Activated CD4-positive, alpha-beta T cell treated with anti-CD3 and anti-CD28 coated beads, Interleukin-2, amount 10 ng/mL, durations not matched to agents 7 days and 5 days (primary cell): Measurements from ENCODE around the gene ADK. TPM values are rescaled to one million over a fixed set of nuclear protein-coding genes. Genes with fewer than 3 reads are reported as not detected.
"Not testable (repeated sequence)": the region's sequence is repeated elsewhere in the genome, so short reads cannot be mapped to it uniquely, and the experiment has no call there.

Experiments used
- CTCF ChIA-PET: fragments of 350-600 bp; sonication (Branson Sonifier 250); formaldehyde crosslinking; loops from one replicate; lab custom pipeline; 2021; ENCODE audit warnings: antibody characterized with exemption; lab: Charles Lee
- POLR2A ChIA-PET: fragments of 350-600 bp; sonication (Branson Sonifier 250); formaldehyde crosslinking; loops from one replicate; lab custom pipeline; 2021; ENCODE audit warnings: antibody characterized with exemption; lab: Charles Lee
- DNase-seq: peaks from one replicate; pipeline ENCODE4 v3.0.0-alpha.2; 2020
- H3K27ac Mint-ChIP-seq: one replicate; pipeline ENCODE4 v1.8.0; 2021; ENCODE audit warnings: mild to moderate bottlenecking, moderate library complexity, mixed read lengths
- H3K27me3 Mint-ChIP-seq: one replicate; pipeline ENCODE4 v1.8.0; 2021; ENCODE audit warnings: mixed read lengths
- H3K36me3 Mint-ChIP-seq: one replicate; pipeline ENCODE4 v1.8.0; 2021; ENCODE audit warnings: low read depth, mixed read lengths
- H3K4me1 Mint-ChIP-seq: one replicate; pipeline ENCODE4 v1.8.0; 2021; ENCODE audit warnings: mixed read lengths
- H3K4me3 Mint-ChIP-seq: one replicate; pipeline ENCODE4 v1.8.0; 2021; ENCODE audit warnings: mild to moderate bottlenecking, moderate library complexity, mixed read lengths
- H3K9me3 Mint-ChIP-seq: one replicate; pipeline ENCODE4 v1.8.0; 2021; ENCODE audit warnings: mixed read lengths
- total RNA-seq, 2 experiments: library from RNA; stranded (reverse); gene quantifications; one replicate each; pipeline ENCODE4 v1.2.3, GENCODE V29; 2021

Gene ADK
- total RNA-seq, 2 experiments from 2014 or later, result 36.8 to 38.5 TPM

DNA sequence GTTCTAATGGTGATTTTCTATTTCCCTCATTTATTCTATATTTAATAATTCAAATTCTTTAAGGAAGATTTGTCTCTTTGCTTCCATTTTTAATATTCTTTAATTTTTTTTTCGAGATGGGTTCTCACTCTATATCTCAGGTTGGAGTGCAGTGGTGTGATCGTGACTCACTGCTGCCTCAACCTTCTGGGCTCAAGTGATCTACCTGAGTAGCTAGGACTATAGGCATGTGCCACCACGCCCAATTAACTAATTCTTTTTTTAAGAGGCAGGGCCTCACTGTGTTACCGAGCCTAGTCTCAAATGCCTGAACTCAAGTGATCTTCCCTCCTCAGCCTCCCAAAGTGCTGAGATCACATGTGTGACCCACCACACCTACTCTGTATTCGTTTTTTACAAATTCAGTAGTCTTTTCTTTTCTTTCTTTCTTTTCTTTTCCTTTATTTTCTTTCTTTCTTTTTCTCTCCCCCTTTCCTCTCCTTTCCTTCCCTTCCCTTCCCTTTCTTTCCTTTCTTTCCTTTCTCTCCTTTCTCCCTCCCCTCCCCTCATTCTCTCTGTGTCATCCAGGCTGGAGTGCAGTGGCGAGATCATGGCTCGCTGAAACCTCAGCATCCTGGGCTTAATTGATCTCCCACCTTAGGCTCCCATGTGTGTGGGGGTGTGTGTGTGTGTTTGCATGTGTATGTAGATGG, 323.1 kb downstream of the ADK start:
- CTCF ChIA-PET, result no interaction called here
- H3K9me3 Mint-ChIP-seq, result peaks cover 3% of the 10 kb centered on the region
- H3K27me3 Mint-ChIP-seq, result no peaks in the 10 kb centered on the region
- H3K4me1 Mint-ChIP-seq, result no peaks in the 10 kb centered on the region
- DNase-seq, result no peak
- no peak overlapping the region for H3K4me3 Mint-ChIP-seq
- POLR2A ChIA-PET, result no interaction called here
- no peak overlapping the region for H3K27ac Mint-ChIP-seq
- peaks cover 9% of the 10 kb centered on the region for H3K36me3 Mint-ChIP-seq

DNA sequence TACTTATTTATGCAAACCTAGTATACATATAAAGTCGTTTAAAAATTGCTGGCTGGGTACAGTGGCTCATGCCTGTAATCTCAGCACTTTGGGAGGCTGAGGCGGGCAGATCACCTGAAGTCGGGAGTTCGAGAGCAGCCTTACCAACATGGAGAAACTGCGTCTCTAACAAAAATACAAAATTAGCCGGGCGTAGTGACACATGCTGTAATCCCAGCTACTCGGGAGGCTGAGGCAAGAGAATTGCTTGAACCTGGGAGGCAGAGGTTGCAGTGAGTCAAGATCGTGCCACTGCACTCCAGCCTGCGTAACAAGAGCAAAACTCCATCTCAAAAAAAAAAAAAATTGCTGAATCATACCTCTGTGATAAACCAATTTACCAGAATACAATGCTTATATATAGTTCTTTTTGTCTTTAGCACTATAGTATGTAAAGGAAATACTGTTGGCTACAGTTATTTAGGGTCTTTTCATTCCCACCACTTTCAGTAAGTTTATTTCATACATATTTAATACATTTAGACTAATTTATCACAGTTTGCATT, 325.2 kb downstream of the ADK start:
- DNase-seq, H3K27me3 Mint-ChIP-seq, H3K4me3 Mint-ChIP-seq, POLR2A ChIA-PET, H3K9me3 Mint-ChIP-seq, H3K4me1 Mint-ChIP-seq, CTCF ChIA-PET, H3K27ac Mint-ChIP-seq: not testable (repeated sequence)
- H3K36me3 Mint-ChIP-seq, result peaks cover 10% of the 10 kb centered on the region

DNA sequence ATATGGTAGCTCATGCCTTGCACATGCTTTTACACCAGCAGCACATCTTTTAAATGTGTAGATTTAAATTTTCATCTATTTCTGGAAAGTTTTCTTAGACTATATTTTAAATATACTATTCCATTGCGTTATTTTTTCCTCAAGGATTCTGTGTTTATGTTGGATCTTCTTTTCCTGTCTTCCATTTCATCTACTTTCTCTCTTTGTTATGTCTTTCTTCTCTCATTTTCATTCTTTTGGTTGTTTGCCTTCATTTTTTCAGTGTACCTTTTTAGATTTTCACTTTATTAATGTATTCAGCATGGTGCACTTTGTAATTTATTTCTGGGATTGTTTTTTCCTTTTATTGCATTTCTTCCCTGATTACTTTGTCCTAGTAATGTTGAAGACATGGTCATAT, 329.8 kb downstream of the ADK start:
- DNase-seq, result no peak
- H3K4me1 Mint-ChIP-seq, result peaks cover 2% of the 10 kb centered on the region
- CTCF ChIA-PET, result interaction anchor here (0.6 to 1.3 kb wide), 2 partner anchors 11 to 221 kb away, joined by 4 read pairs; no protein-coding TSS in a partner anchor
- no peak overlapping the region for H3K27ac Mint-ChIP-seq
- POLR2A ChIA-PET, result no interaction called here
- no peaks in the 10 kb centered on the region for H3K27me3 Mint-ChIP-seq
- H3K36me3 Mint-ChIP-seq, result peaks cover 20% of the 10 kb centered on the region
- peaks cover 21% of the 10 kb centered on the region for H3K9me3 Mint-ChIP-seq
- H3K4me3 Mint-ChIP-seq, result no peak overlapping the region

DNA sequence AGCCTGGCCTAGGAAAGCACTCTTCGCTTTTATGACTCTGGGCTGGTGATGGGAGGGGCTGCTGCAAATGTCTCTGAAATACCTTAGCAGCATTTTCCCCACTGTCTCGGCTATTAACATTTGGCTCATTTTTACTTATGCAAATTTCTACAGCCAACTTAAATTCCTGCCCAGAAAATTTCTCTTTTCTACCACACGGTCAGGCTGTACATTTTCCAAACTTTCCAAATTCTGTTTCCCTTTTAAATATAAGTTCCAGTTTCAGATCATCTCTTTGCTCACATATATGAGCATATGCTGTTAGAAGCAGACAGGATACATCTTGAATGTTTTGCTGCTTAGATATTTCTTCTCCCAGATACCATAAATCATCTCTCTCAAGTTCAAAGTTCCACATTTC, 332.3 kb downstream of the ADK start:
- Mint-ChIP-seq H3K27me3 (no peaks in the 10 kb centered on the region), H3K9me3 (peaks cover 21% of the 10 kb centered on the region), H3K36me3 (peaks cover 20% of the 10 kb centered on the region), H3K4me3 (no peak overlapping the region), H3K4me1 (peaks cover 2% of the 10 kb centered on the region), H3K27ac (no peak overlapping the region)
- CTCF ChIA-PET, result no interaction called here
- POLR2A ChIA-PET, result no interaction called here
- DNase-seq, result no peak

DNA sequence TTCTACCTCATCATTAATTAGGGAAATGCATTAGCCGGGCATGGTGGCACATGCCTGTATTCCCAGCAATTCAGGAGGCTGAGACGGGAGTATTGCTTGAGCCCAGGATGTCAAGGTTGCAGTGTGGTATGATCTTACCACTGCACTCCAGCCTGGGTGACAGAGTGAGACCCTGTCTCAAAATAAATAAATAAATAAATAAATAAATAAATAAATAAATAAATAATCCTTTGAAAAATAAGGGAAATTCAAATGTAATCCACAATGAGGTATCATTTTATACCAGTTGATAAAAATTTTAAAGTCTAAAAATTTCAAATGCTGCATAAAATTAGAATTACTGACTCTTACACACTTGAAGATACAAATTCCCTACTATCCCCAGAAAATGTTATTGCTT, 334.3 kb downstream of the ADK start:
- Mint-ChIP-seq H3K36me3 (peaks cover 16% of the 10 kb centered on the region), H3K27me3 (no peaks in the 10 kb centered on the region)

DNA sequence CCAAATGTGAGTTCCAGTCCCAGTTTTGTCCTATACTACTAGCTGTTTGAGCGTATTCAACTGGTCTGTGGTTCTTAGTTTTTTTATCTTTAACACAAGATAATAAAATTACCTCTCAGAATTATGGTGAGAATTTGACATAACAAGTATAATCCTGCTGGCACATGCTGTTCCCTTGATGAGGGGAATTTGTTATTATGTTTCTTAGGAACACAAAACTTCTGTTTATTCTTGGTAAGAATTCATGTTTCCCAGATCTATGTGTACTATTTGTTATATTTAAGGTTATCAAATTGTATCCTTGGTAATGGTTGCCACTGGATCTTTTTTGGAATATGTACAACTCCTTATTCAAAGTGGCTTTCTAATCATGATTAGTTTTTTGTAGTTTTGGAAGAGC, 335.6 kb downstream of the ADK start:
- DNase-seq, result no peak
- POLR2A ChIA-PET, result no interaction called here
- Mint-ChIP-seq H3K4me1 (peaks cover 2% of the 10 kb centered on the region), H3K4me3 (no peak overlapping the region), H3K36me3 (peaks cover 18% of the 10 kb centered on the region), H3K9me3 (peaks cover 15% of the 10 kb centered on the region), H3K27ac (no peak overlapping the region), H3K27me3 (no peaks in the 10 kb centered on the region)
- CTCF ChIA-PET, result no interaction called here

More for the DNA sequence above, 334.3 kb downstream of the ADK start:
- POLR2A ChIA-PET, result no interaction called here
- H3K4me1 Mint-ChIP-seq, result peaks cover 2% of the 10 kb centered on the region
- H3K4me3 Mint-ChIP-seq, result no peak overlapping the region
- peaks cover 19% of the 10 kb centered on the region for H3K9me3 Mint-ChIP-seq
- no peak for DNase-seq
- H3K27ac Mint-ChIP-seq, result no peak overlapping the region
- CTCF ChIA-PET, result no interaction called here

DNA sequence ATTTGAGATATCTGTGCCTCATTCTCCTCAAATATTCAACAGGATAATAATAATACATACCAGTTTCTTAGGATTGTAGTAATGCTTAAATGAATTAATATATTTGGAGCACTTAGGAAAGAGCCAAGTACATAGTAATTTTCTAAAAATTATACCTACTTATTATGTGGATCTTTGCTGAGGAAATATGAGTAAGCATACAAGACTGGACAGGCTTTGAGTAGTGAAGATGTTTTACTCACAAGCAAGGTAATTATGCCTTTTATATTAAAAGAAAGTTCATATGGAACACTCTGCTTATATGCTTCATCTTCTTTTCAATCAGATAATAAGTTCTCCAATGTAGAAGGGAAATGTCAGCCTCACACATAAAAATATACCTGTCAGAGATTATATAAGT, 337.9 kb downstream of the ADK start:
- Mint-ChIP-seq H3K27ac (no peak overlapping the region), H3K27me3 (no peaks in the 10 kb centered on the region), H3K36me3 (peaks cover 5% of the 10 kb centered on the region), H3K4me3 (no peak overlapping the region), H3K9me3 (peaks cover 4% of the 10 kb centered on the region), H3K4me1 (no peaks in the 10 kb centered on the region)
- DNase-seq, result no peak
- POLR2A ChIA-PET, result no interaction called here
- CTCF ChIA-PET, result no interaction called here

DNA sequence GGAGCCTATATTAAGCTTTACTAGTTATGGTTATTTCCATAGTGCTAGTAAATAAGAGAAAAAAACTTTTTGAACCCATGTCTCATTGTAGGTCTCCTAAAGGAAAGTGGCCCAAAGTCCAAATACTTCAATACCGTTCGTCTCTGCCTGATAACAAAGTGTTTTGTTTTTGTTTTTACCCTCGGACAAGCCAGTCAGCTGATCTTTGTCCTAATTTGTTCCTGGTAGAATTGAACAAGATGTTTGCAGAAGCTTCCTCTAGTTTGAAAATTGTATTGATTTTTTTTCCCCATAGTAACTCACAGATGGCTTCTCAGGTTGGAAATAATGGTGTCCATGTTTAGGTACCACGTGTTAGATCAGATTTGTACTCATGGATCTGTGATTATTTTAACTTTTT, 339.5 kb downstream of the ADK start:
- H3K27me3 Mint-ChIP-seq, result no peaks in the 10 kb centered on the region
- no peak overlapping the region for H3K27ac Mint-ChIP-seq
- H3K4me3 Mint-ChIP-seq, result no peak overlapping the region
- peaks cover 5% of the 10 kb centered on the region for H3K36me3 Mint-ChIP-seq
- H3K4me1 Mint-ChIP-seq, result no peaks in the 10 kb centered on the region
- peaks cover 2% of the 10 kb centered on the region for H3K9me3 Mint-ChIP-seq
- no peak for DNase-seq
- ChIA-PET POLR2A (no interaction called here), CTCF (interaction anchor here (0.6 kb wide), 2 partner anchors 39 to 151 kb away, joined by 3 read pairs; no protein-coding TSS in a partner anchor)

DNA sequence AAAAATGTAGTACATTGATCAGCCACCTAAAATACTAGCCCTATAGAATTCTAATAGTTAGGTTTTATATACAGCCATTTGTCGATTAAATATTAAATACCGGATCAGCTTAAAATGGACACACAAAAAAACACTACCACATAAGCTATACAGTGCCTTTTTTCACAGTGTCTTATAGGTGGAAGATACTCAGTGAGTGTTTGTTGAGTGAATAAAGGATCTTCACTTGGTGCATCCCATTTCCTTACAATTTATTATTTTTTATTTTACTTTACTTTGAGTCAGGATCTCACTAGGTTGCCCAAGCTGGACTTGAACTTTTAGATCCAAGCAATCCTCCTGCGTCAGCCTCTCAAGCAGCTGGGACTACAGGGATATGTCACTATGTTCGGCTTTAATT, 340.0 kb downstream of the ADK start:
- no peak for DNase-seq
- ChIA-PET CTCF (interaction anchor here (0.6 kb wide), 2 partner anchors 39 to 150 kb away, joined by 3 read pairs; no protein-coding TSS in a partner anchor), POLR2A (no interaction called here)
- Mint-ChIP-seq H3K27me3 (no peaks in the 10 kb centered on the region), H3K36me3 (peaks cover 9% of the 10 kb centered on the region), H3K4me1 (no peaks in the 10 kb centered on the region), H3K4me3 (no peak overlapping the region), H3K9me3 (peaks cover 2% of the 10 kb centered on the region), H3K27ac (no peak overlapping the region)

DNA sequence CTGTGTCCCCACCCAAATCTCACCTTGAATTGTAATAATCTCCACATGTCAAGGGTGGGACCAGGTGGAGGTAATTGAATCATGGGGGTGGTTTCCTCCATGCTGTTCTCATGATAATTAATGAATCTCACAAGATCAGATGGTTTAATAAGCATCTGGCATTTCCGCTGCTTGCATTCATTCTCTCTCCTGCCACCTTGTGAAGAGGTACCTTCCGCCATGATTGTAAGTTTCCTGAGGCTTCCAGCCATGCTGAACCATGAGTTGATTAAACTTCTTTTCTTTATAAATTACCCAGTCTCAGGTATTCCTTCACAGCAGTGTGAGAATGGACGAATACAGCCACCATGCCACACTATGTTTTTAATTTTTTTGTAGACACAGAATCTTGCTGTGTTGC, 345.3 kb downstream of the ADK start:
- H3K27ac Mint-ChIP-seq, POLR2A ChIA-PET, DNase-seq, CTCF ChIA-PET, H3K4me3 Mint-ChIP-seq, H3K4me1 Mint-ChIP-seq, H3K27me3 Mint-ChIP-seq: not testable (repeated sequence)
- H3K36me3 Mint-ChIP-seq, result peaks cover 27% of the 10 kb centered on the region
- H3K9me3 Mint-ChIP-seq, result peaks cover 10% of the 10 kb centered on the region

DNA sequence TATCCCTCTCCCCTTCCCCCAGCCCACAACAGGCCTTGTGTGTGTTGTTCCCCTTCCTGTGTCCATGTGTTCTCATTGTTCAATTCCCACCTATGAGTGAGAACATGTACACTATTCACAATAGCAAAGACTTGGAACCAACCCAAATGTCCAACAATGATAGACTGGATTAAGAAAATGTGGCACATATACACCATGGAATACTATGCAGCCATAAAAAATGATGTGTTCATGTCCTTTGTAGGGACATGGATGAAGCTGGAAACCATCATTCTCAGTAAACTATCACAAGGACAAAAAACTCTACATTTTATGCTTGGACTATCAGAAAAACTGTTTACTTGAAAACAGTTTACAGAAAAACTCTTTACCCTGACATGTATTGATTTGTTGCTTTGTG, 347.6 kb downstream of the ADK start:
- H3K9me3 Mint-ChIP-seq, CTCF ChIA-PET: not testable (repeated sequence)
- H3K36me3 Mint-ChIP-seq, result peaks cover 27% of the 10 kb centered on the region

DNA sequence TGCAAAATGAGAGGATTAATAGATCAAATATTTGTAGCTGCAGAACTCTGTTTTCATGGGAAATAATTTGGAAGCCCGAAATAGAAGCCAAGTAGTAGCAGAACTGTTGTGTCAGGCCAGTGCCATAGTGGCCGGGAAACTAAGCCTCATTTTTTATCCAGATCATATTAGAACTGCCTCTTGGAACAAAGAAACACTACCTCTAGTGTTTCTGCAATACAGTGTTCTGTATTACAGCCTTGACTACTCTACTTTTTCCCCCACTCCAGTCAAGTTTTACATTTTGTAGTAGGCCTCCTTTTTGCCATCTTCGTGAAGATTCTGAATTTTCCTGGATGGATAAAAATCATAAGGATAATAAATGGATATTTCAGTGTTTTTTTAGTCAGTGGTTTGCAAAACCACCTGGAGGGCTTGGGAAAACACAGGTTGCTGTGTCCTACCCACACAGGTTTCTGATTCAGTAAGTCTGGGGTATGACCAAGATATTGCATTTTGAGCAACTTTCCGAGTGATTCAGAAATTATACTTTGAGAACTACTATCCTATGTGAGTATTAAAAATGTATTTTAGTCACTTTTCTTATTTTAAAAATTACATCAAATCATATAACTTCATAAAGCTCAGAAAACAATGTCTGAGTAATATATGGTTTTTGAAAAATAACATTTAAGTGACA, 349.1 kb downstream of the ADK start:
- no peak overlapping the region for H3K4me3 Mint-ChIP-seq
- POLR2A ChIA-PET, result no interaction called here
- no peak overlapping the region for H3K27ac Mint-ChIP-seq
- H3K27me3 Mint-ChIP-seq, result no peaks in the 10 kb centered on the region
- H3K4me1 Mint-ChIP-seq, result peaks cover 17% of the 10 kb centered on the region
- CTCF ChIA-PET, result no interaction called here
- H3K36me3 Mint-ChIP-seq, result peaks cover 32% of the 10 kb centered on the region
- H3K9me3 Mint-ChIP-seq, result peaks cover 22% of the 10 kb centered on the region
- DNase-seq, result no peak

More for the DNA sequence above, 347.6 kb downstream of the ADK start:
- H3K27me3 Mint-ChIP-seq, H3K4me3 Mint-ChIP-seq, DNase-seq, H3K27ac Mint-ChIP-seq, POLR2A ChIA-PET: not testable (repeated sequence)
- H3K4me1 Mint-ChIP-seq, result peaks cover 15% of the 10 kb centered on the region

DNA sequence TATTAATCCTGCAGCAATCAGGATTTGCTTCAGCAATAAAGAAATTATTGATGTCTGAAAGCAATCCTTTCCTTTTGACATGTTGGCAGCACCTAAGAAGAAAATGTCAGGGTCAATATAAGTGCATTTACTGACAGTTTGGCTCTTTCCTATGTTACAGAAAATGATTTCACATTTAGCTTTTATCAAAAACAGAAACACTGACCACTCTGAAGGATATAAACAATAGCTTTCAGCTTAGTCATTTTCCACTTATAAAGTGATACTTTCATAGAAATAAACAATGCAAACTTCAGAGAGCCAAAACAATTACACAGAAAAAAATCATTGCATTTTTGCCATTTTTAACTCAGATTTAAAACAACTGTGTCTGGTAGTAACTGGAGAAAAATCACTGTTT, 349.8 kb downstream of the ADK start:
- ChIA-PET CTCF (no interaction called here), POLR2A (no interaction called here)
- H3K9me3 Mint-ChIP-seq, result peaks cover 28% of the 10 kb centered on the region
- peaks cover 17% of the 10 kb centered on the region for H3K4me1 Mint-ChIP-seq
- no peak overlapping the region for H3K4me3 Mint-ChIP-seq
- H3K27me3 Mint-ChIP-seq, result no peaks in the 10 kb centered on the region
- DNase-seq, result no peak
- H3K27ac Mint-ChIP-seq, result no peak overlapping the region
- peaks cover 37% of the 10 kb centered on the region for H3K36me3 Mint-ChIP-seq
